IMR-90 (cell line): ENCODE results near the gene FBXW2. TPM values are rescaled to one million over a fixed set of nuclear protein-coding genes. Genes with fewer than 3 reads are reported as not detected.

Source experiments
- ATAC-seq: fragments of 200-7000 bp; cut with Tn5 transposase; 2 replicates; pipeline ENCODE4 v1.9.1; 2020; ENCODE audit warnings: low read depth, mild to moderate bottlenecking, moderate library complexity
- BruUV-seq: library from RNA; stranded (reverse); fragments of 400-500 nt; replicated peaks from 2 replicates; lab custom pipeline; 2021; lab: Mats Ljungman, UMichigan
- CTCF ChIA-PET: fragments of 300-600 bp; formaldehyde crosslinking; extraction: SDS; loops from one replicate; lab custom pipeline; 2021; ENCODE audit warnings: antibody characterized with exemption; lab: Yijun Ruan, JAX
- POLR2A ChIA-PET: fragments of 300-600 bp; sonication (Branson Sonifier 250); formaldehyde crosslinking; loops from one replicate; lab custom pipeline; 2022; ENCODE audit warnings: antibody characterized with exemption; ENCODE audit not compliant: unreplicated experiment; lab: Charles Lee
- DNase-seq: peaks from one replicate; pipeline ENCODE4 v3.0.0; 2013
- H2AFZ ChIP-seq: replicated peaks from 2 replicates; pipeline ENCODE3; 2013; ENCODE audit warnings: low read length, mild to moderate bottlenecking; ENCODE audit not compliant: poor library complexity
- H2AK5ac ChIP-seq: 2 replicates; pipeline ENCODE4 v1.6.1; 2013; ENCODE audit warnings: low read depth, low read length, inconsistent platforms
- H2AK9ac ChIP-seq: replicated peaks from 2 replicates; pipeline ENCODE3; 2013; ENCODE audit warnings: mild to moderate bottlenecking, low read depth, low read length, moderate library complexity; ENCODE audit not compliant: poor library complexity
- H2BK120ac ChIP-seq: 2 replicates; pipeline ENCODE4 v1.6.1; 2013; ENCODE audit warnings: low read depth, low read length, inconsistent platforms
- H2BK15ac ChIP-seq: 3 replicates; pipeline ENCODE4 v1.6.1; 2013; ENCODE audit warnings: low read depth, low read length, inconsistent platforms
- H2BK20ac ChIP-seq: 2 replicates; pipeline ENCODE4 v1.6.1; 2013; ENCODE audit warnings: low read depth, mild to moderate bottlenecking, inconsistent platforms, low read length, moderate library complexity
- H2BK5ac ChIP-seq: 2 replicates; pipeline ENCODE4 v1.6.1; 2013; ENCODE audit warnings: mild to moderate bottlenecking, low read depth, low read length, inconsistent platforms; ENCODE audit not compliant: poor library complexity, severe bottlenecking
- H3K14ac ChIP-seq: replicated peaks from 2 replicates; pipeline ENCODE4 v1.6.1; 2013; ENCODE audit warnings: low read depth, low read length, inconsistent platforms
- H3K18ac ChIP-seq: 2 replicates; pipeline ENCODE4 v1.6.1; 2013; ENCODE audit warnings: low read depth, low read length, control low read depth
- H3K23ac ChIP-seq: 2 replicates; pipeline ENCODE4 v1.6.1; 2013; ENCODE audit warnings: low read depth, low read length, inconsistent platforms
- H3K27ac ChIP-seq: 2 replicates; pipeline ENCODE4 v1.5.1; 2013; ENCODE audit warnings: mild to moderate bottlenecking, control low read depth, low read length; ENCODE audit not compliant: insufficient read depth
- H3K27me3 ChIP-seq: 2 replicates; pipeline ENCODE4 v1.6.1; 2013; ENCODE audit warnings: low read length; ENCODE audit not compliant: control insufficient read depth, insufficient read depth
- H3K36me3 ChIP-seq: 2 replicates; pipeline ENCODE4 v1.6.1; 2013; ENCODE audit warnings: low read length, mixed read lengths; ENCODE audit not compliant: control insufficient read depth, insufficient read depth
- H3K4ac ChIP-seq: 2 replicates; pipeline ENCODE4 v1.6.1; 2013; ENCODE audit warnings: low read depth, low read length, inconsistent platforms
- H3K4me1 ChIP-seq: 2 replicates; pipeline ENCODE4 v1.6.1; 2013; ENCODE audit warnings: low read length, mixed read lengths; ENCODE audit not compliant: control insufficient read depth, insufficient read depth
- H3K4me2 ChIP-seq: 2 replicates; pipeline ENCODE4 v1.6.1; 2013; ENCODE audit warnings: low read depth, mild to moderate bottlenecking, control low read depth, low read length, moderate library complexity
- H3K4me3 ChIP-seq: 2 replicates; pipeline ENCODE4 v1.5.1; 2013; ENCODE audit warnings: low read depth, mild to moderate bottlenecking, control low read depth, low read length, moderate library complexity; ENCODE audit not compliant: insufficient read depth
- H3K56ac ChIP-seq: 2 replicates; pipeline ENCODE4 v1.6.1; 2013; ENCODE audit warnings: low read length, inconsistent platforms; ENCODE audit not compliant: insufficient read depth; ENCODE audit errors: extremely low read depth
- H3K79me1 ChIP-seq, 2 experiments: 2 replicates each; pipeline ENCODE4 v1.6.1; 2013; ENCODE audit warnings: low read length in 2 of 2, inconsistent platforms in 1 of 2, low read depth in 1 of 2
- H3K9ac ChIP-seq: 2 replicates; pipeline ENCODE4 v1.6.1; 2013; ENCODE audit warnings: low read depth, low read length, control low read depth
- H3K9me1 ChIP-seq: 2 replicates; pipeline ENCODE4 v1.6.1; 2013; ENCODE audit warnings: low read length, inconsistent platforms; ENCODE audit not compliant: insufficient read depth
- H3K9me3 ChIP-seq: 2 replicates; pipeline ENCODE4 v1.6.1; 2013; ENCODE audit warnings: low read length; ENCODE audit not compliant: control insufficient read depth, insufficient read depth
- H4K20me1 ChIP-seq: 2 replicates; pipeline ENCODE4 v1.6.1; 2013; ENCODE audit warnings: low read length, inconsistent platforms; ENCODE audit not compliant: insufficient read depth
- H4K5ac ChIP-seq: 2 replicates; pipeline ENCODE4 v1.6.1; 2013; ENCODE audit warnings: mild to moderate bottlenecking, low read depth, low read length, control low read depth
- H4K8ac ChIP-seq, 2 experiments: 2 replicates each; pipeline ENCODE4 v1.6.1; 2013; ENCODE audit warnings: low read depth in 2 of 2, low read length in 2 of 2, control low read depth in 1 of 2, inconsistent platforms in 1 of 2
- H4K91ac ChIP-seq: 2 replicates; pipeline ENCODE4 v1.6.1; 2013; ENCODE audit warnings: low read depth, low read length, inconsistent platforms; ENCODE audit not compliant: insufficient read depth
- CHD1 ChIP-seq: IDR thresholded peaks from 2 replicates; pipeline ENCODE4 v1.6.1; 2012; ENCODE audit warnings: low read depth, low read length, improper control_type of control experiment
- FOS ChIP-seq: fragments of 150-350 bp; IDR thresholded peaks from 2 replicates; pipeline ENCODE4 v1.6.1; 2016; ENCODE audit warnings: low read depth, low read length
- MAFK ChIP-seq: IDR thresholded peaks from 2 replicates; pipeline ENCODE4 v1.6.1; 2012; ENCODE audit warnings: low read depth, low read length, improper control_type of control experiment
- MAZ ChIP-seq: IDR thresholded peaks from 2 replicates; pipeline ENCODE4 v1.6.1; 2012; ENCODE audit warnings: low read depth, mild to moderate bottlenecking, low read length, improper control_type of control experiment, moderate library complexity, borderline replicate concordance
- POLR2A ChIP-seq: IDR thresholded peaks from 2 replicates; pipeline ENCODE4 v1.6.1; 2012; ENCODE audit warnings: mild to moderate bottlenecking, low read depth, low read length
- RAD21 ChIP-seq: IDR thresholded peaks from 2 replicates; pipeline ENCODE4 v1.6.1; 2012; ENCODE audit warnings: low read length, improper control_type of control experiment
- RCOR1 ChIP-seq: IDR thresholded peaks from 2 replicates; pipeline ENCODE4 v1.6.1; 2012; ENCODE audit warnings: mild to moderate bottlenecking, low read length, improper control_type of control experiment; ENCODE audit not compliant: insufficient replicate concordance
- RFX5 ChIP-seq: IDR thresholded peaks from 2 replicates; pipeline ENCODE4 v1.8.0; 2012; ENCODE audit warnings: low read depth, mild to moderate bottlenecking, low read length, moderate library complexity
- WGBS, 2 experiments: methylation state at CpG; one replicate each; pipeline versions ENCODE4 v1.1.5 to v1.1.7; 2013; ENCODE audit warnings: missing lambda C conversion rate in 2 of 2; ENCODE audit not compliant: insufficient read length in 1 of 2; ENCODE audit errors: extremely low coverage in 2 of 2; 5-methylcytosine and 5-hydroxymethylcytosine counted together
- dilution Hi-C: fragments of 300-500 bp; cut with HindIII; formaldehyde crosslinking; loops from one replicate; pipeline ENCODE4 v1.14.3; 2018; ENCODE audit warnings: low sequenced_read_pairs; ENCODE audit not compliant: unreplicated experiment
- in situ Hi-C: fragments of 300-500 bp; cut with MboI; formaldehyde crosslinking; loops from 3 replicates; pipeline ENCODE4 v1.14.3; 2019; ENCODE audit warnings: low sequenced_read_pairs, inconsistent platforms, mixed read lengths
- intact Hi-C: fragments of 100-400 bp; cut with micrococcal nuclease; formaldehyde crosslinking; loops from 2 replicates; pipeline ENCODE4 v1.10.0; 2022
- polyA plus RNA-seq, 3 experiments: library from polyadenylated mRNA; depleted of rRNA; stranded (reverse); fragments of >200 nt; gene quantifications; 2 replicates each; pipeline ENCODE4 v1.2.3, GENCODE V29; 2012; ENCODE audit warnings: low replicate concordance in 1 of 3
- total RNA-seq: library from RNA; depleted of rRNA; stranded (reverse); fragments of >200 nt; gene quantifications from 2 replicates; pipeline ENCODE4 v1.2.3, GENCODE V29; 2012
- TF ChIP-seq, protein P1 (sequence below): fragments of 150-350 bp; IDR thresholded peaks from 2 replicates; pipeline ENCODE4 v1.6.1; 2017; ENCODE audit warnings: mild to moderate bottlenecking, antibody characterized with exemption, low read length, low read depth
- TF ChIP-seq, protein P2 (sequence below): conservative IDR thresholded peaks from 2 replicates; pipeline ENCODE4 v1.5.1; 2012; ENCODE audit warnings: mild to moderate bottlenecking, low read depth, low read length, improper control_type of control experiment

The FBXW2 gene
- total and polyA plus RNA-seq, 2 of the 4 experiments (the other 2 are of a cell fraction): 27.1 to 43.5 TPM

- BruUV-seq: no TSS peak
- WGBS, 2 experiments: no CpG with 5 or more reads among the region's 1 CpG
- Histone ChIP-seq H2AFZ (no peak overlapping the region), H3K14ac (no peak overlapping the region), H2BK5ac (peak overlapping the region; percentile 81), H4K20me1 (no peaks in the 10 kb centered on the region; the same call in 1 of the 2 replicates), H3K9me1 (no peaks in the 10 kb centered on the region), H3K36me3 (peaks cover 25% of the 10 kb centered on the region), H2BK20ac (no peak overlapping the region), H3K27me3 (no peaks in the 10 kb centered on the region), H3K9me3 (no peaks in the 10 kb centered on the region), H4K5ac (no peak overlapping the region), H3K27ac (no peak overlapping the region), H3K23ac (no peak overlapping the region), H2BK120ac (no peak overlapping the region), H3K18ac (no peak overlapping the region; the same call in 1 of the 2 replicates), H3K4ac (no peak overlapping the region), H2AK5ac (no peak overlapping the region), H3K4me1 (no peaks in the 10 kb centered on the region; the same call in 1 of the 2 replicates), H2AK9ac (no peak overlapping the region), H3K4me2 (no peak overlapping the region), H3K4me3 (no peak overlapping the region), H3K56ac (no peak overlapping the region), H2BK15ac (no peak overlapping the region), H3K79me1 (peaks cover 17 to 32% of the 10 kb centered on the region in 2 experiments; a peak in 3 of 4 replicates), H4K8ac (no peak overlapping the region), H3K9ac (no peak overlapping the region), H4K91ac (no peak overlapping the region)
- dilution Hi-C loops (no loop called here), in situ Hi-C loops (no loop called here), intact Hi-C loops (loop anchor here (10.0 kb wide), 1 partner anchor 205 kb away; no protein-coding TSS in a partner anchor)
- ATAC-seq (no peak), DNase-seq (no peak)
- CTCF ChIA-PET: no interaction called here
- TF ChIP-seq FOS (no peak), RCOR1 (no peak), RFX5 (no peak), POLR2A (no peak), MAZ (no peak), RAD21 (no peak), MAFK (no peak), CHD1 (no peak)
- TF ChIP-seq, protein P1, sequence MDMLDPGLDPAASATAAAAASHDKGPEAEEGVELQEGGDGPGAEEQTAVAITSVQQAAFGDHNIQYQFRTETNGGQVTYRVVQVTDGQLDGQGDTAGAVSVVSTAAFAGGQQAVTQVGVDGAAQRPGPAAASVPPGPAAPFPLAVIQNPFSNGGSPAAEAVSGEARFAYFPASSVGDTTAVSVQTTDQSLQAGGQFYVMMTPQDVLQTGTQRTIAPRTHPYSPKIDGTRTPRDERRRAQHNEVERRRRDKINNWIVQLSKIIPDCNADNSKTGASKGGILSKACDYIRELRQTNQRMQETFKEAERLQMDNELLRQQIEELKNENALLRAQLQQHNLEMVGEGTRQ: no peak
- TF ChIP-seq, protein P2, sequence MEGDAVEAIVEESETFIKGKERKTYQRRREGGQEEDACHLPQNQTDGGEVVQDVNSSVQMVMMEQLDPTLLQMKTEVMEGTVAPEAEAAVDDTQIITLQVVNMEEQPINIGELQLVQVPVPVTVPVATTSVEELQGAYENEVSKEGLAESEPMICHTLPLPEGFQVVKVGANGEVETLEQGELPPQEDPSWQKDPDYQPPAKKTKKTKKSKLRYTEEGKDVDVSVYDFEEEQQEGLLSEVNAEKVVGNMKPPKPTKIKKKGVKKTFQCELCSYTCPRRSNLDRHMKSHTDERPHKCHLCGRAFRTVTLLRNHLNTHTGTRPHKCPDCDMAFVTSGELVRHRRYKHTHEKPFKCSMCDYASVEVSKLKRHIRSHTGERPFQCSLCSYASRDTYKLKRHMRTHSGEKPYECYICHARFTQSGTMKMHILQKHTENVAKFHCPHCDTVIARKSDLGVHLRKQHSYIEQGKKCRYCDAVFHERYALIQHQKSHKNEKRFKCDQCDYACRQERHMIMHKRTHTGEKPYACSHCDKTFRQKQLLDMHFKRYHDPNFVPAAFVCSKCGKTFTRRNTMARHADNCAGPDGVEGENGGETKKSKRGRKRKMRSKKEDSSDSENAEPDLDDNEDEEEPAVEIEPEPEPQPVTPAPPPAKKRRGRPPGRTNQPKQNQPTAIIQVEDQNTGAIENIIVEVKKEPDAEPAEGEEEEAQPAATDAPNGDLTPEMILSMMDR: no peak
- POLR2A ChIA-PET: interaction anchor here (0.5 kb wide), 1 partner anchor 124 kb away, joined by 12 read pairs; no protein-coding TSS in a partner anchor
Observed at GRCh38 chr9:120829650-120830049, 36.4 kb upstream of the FBXW2 start.
